Progenitor cell of endocrine pancreas (in vitro differentiated cells): Measurements from ENCODE around the gene NUP35. TPM values are rescaled to one million over a fixed set of nuclear protein-coding genes. Genes with fewer than 3 reads are reported as not detected.
"Not testable (repeated sequence)": the region's sequence is repeated elsewhere in the genome, so short reads cannot be mapped to it uniquely, and the experiment has no call there.

Experiments used
- DNase-seq: peaks from one replicate; pipeline ENCODE4 v3.0.0; 2021; ENCODE audit warnings: low spot score; ENCODE audit not compliant: unreplicated experiment
- H3K27ac Mint-ChIP-seq: 2 replicates; pipeline ENCODE4 v1.8.0; 2021; ENCODE audit warnings: mild to moderate bottlenecking, moderate library complexity, mixed read lengths
- H3K27me3 Mint-ChIP-seq: 2 replicates; pipeline ENCODE4 v1.8.0; 2021; ENCODE audit warnings: mixed read lengths
- H3K36me3 Mint-ChIP-seq: 2 replicates; pipeline ENCODE4 v1.8.0; 2022; ENCODE audit warnings: mixed read lengths; ENCODE audit not compliant: insufficient read depth
- H3K4me1 Mint-ChIP-seq: 2 replicates; pipeline ENCODE4 v1.8.0; 2021; ENCODE audit warnings: low read depth, mixed read lengths
- H3K4me3 Mint-ChIP-seq: 2 replicates; pipeline ENCODE4 v1.8.0; 2021; ENCODE audit warnings: low read depth, mild to moderate bottlenecking, moderate library complexity, mixed read lengths
- H3K9me3 Mint-ChIP-seq: 2 replicates; pipeline ENCODE4 v1.8.0; 2021; ENCODE audit warnings: low read depth, mixed read lengths
- total RNA-seq: library from RNA; stranded (reverse); gene quantifications from 2 replicates; pipeline ENCODE4 v1.2.1, GENCODE V29; 2021
- TF ChIP-seq, protein P1 (sequence below): fragments of 200-600 bp; sonication (generic); IDR thresholded peaks from one replicate; pipeline ENCODE4 v1.5.0; 2021; ENCODE audit warnings: antibody characterized with exemption, mild to moderate bottlenecking; ENCODE audit not compliant: unreplicated experiment

The NUP35 gene
- total RNA-seq, 1 donor from 2014 or later, result 18.1 TPM

DNA sequence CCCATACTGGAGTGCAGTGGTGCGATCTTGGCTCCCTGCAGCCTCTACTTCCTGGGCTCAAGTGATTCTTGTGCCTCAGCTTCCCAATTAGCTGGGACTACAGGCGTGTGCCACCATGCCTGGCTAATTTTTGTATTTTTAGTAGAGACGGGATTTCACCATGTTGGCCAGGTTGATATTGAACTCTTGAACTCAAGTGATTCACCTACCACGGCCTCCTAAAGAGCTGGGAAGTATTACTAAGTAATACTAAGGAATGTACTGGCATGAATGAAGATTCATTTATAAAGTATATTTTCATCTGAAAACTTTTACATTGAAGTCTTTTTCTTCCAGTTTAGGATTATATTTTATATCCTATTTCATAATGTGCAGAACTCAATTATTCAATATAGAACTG, 38.1 kb downstream of the NUP35 start:
- TF ChIP-seq, protein P1, sequence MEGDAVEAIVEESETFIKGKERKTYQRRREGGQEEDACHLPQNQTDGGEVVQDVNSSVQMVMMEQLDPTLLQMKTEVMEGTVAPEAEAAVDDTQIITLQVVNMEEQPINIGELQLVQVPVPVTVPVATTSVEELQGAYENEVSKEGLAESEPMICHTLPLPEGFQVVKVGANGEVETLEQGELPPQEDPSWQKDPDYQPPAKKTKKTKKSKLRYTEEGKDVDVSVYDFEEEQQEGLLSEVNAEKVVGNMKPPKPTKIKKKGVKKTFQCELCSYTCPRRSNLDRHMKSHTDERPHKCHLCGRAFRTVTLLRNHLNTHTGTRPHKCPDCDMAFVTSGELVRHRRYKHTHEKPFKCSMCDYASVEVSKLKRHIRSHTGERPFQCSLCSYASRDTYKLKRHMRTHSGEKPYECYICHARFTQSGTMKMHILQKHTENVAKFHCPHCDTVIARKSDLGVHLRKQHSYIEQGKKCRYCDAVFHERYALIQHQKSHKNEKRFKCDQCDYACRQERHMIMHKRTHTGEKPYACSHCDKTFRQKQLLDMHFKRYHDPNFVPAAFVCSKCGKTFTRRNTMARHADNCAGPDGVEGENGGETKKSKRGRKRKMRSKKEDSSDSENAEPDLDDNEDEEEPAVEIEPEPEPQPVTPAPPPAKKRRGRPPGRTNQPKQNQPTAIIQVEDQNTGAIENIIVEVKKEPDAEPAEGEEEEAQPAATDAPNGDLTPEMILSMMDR, result no peak
- Mint-ChIP-seq H3K27ac (no peak overlapping the region), H3K4me3 (no peak overlapping the region), H3K4me1 (no peaks in the 10 kb centered on the region), H3K27me3 (no peaks in the 10 kb centered on the region), H3K9me3 (peaks cover 8% of the 10 kb centered on the region), H3K36me3 (peaks cover 35% of the 10 kb centered on the region)
- no peak for DNase-seq

DNA sequence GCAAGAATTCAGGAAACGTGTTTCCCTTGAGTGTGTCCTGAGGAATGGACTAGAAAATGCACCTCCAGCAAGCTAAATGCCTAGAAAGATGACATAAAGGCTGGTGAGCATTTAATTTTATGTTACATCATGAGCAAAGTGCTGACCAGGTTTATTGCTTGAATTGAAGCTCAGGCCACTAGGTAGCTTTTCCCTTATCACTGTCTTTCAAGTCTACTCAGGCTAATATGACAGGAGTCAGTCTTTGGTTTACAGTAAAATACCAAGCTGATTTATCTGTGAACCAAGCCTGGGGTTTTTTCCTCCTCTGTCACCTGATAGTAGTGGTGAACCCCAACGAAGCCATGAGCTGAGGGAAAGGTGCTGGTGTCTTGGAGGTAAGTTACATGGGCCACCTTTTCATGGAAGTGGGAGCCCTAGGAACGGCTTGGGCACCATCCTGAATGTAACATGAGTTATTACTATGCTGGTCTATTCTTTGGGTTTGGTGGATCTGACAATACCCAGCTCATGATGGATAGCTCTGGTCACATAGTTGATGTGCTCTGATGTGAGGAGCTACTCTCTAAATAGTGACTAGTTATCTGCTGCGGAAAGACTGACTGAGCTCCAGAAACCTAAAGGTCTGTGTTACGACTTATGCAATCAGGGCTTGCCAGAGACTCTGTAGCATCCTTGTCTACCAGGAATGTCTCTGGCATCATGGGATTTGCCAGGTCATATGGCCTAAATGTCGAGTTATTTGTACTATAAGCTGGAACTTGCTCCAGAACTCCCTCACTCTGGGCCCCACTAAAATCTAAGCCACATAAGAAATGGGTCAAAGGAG, 39.8 kb downstream of the NUP35 start:
- H3K36me3 Mint-ChIP-seq, result peaks cover 43% of the 10 kb centered on the region
- H3K4me1 Mint-ChIP-seq, result no peaks in the 10 kb centered on the region
- DNase-seq, result no peak
- TF ChIP-seq, protein P1, result no peak
- no peaks in the 10 kb centered on the region for H3K27me3 Mint-ChIP-seq
- H3K4me3 Mint-ChIP-seq, result no peak overlapping the region
- no peak overlapping the region for H3K27ac Mint-ChIP-seq
- H3K9me3 Mint-ChIP-seq, result peaks cover 8% of the 10 kb centered on the region

DNA sequence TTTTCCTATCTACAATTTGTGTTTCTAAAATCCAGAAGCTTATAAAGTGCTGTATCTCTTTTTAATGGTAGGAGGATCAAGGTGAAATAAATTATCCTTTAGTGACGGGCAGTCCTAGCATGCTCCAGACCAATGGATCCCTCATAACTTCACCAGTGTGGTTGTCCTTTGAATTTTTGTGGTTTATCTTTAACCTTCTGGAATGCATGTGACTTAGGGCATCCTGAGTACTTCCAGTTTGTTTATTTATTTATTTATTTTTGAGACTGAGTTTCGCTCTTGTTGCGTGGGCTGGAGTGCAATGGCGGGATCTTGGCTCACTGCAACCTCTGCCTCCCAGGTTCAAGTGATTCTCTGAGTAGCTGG, 40.4 kb downstream of the NUP35 start:
- peaks cover 44% of the 10 kb centered on the region for H3K36me3 Mint-ChIP-seq
- no peak for DNase-seq
- no peaks in the 10 kb centered on the region for H3K4me1 Mint-ChIP-seq
- no peak overlapping the region for H3K4me3 Mint-ChIP-seq
- H3K27ac Mint-ChIP-seq, result no peak overlapping the region
- TF ChIP-seq, protein P1, result no peak
- no peaks in the 10 kb centered on the region for H3K27me3 Mint-ChIP-seq
- peaks cover 8% of the 10 kb centered on the region for H3K9me3 Mint-ChIP-seq

DNA sequence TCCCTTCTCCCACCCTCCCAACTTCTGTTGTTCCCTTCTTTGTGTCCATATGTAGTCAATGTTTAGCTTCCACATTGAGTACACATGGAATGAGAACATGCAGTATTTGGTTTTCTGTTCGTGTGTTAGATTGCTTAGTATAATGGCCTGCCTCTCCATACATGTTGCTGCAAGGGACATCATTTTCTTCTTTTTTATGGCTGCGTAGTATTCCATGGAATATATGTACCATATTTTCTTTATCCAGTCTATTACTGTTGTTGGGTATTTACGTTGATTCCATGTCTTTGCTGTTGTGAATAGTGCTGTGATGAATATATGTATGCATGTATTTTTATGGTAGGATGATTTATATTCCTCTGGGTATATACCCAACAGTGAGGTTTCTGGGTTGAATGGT, 42.0 kb downstream of the NUP35 start:
- no peak overlapping the region for H3K4me3 Mint-ChIP-seq

DNA sequence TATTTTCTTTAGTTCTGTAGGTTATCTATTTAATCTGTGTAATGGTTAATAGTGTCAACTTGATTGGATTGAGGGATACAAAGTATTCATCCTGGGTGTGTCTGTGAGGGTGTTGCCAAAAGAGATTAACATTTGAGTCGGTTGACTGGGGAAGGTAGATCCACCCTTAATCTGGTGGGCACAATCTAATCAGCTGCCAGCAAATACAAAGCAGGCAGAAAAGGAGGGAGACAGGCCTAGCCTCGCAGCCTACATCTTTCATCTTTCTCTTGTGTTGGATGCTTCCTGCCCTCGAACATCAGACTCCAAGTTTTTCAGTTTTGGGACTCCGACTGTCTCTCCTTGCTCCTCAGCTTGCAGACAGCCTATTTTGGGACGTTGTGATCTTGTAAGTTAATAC, 42.7 kb downstream of the NUP35 start:
- not testable (repeated sequence) for H3K27me3 Mint-ChIP-seq, H3K4me1 Mint-ChIP-seq, H3K9me3 Mint-ChIP-seq, H3K4me3 Mint-ChIP-seq, DNase-seq
- H3K36me3 Mint-ChIP-seq, result peaks cover 37% of the 10 kb centered on the region
- peak overlapping the region; percentile 23 for H3K27ac Mint-ChIP-seq

More for the DNA sequence above, 42.0 kb downstream of the NUP35 start:
- Mint-ChIP-seq H3K4me1 (no peaks in the 10 kb centered on the region), H3K36me3 (peaks cover 42% of the 10 kb centered on the region), H3K27ac (no peak overlapping the region), H3K9me3 (peaks cover 8% of the 10 kb centered on the region), H3K27me3 (no peaks in the 10 kb centered on the region)
- DNase-seq, result no peak
- TF ChIP-seq, protein P1, result no peak
